DOHH2 (cell line): ENCODE results near the gene MCC.

Experiments
- H3F3A ChIP-seq: fragments of 200-600 bp; sonication (generic), shearing (Covaris generic); 2 replicates; pipeline ENCODE4 v1.6.0; 2016; ENCODE audit warnings: antibody characterized with exemption, mild to moderate bottlenecking; ENCODE audit not compliant: control insufficient read depth, insufficient read depth
- H3K27ac ChIP-seq: fragments of 200-600 bp; sonication (generic); 2 replicates; pipeline ENCODE4 v1.5.1; 2014; ENCODE audit warnings: low read depth, mild to moderate bottlenecking, low read length, moderate library complexity
- H3K27me3 ChIP-seq: fragments of 200-600 bp; sonication (generic); 2 replicates; pipeline ENCODE4 v1.6.1; 2014; ENCODE audit warnings: mild to moderate bottlenecking, low read length, mixed read lengths; ENCODE audit not compliant: control insufficient read depth
- H3K36me3 ChIP-seq: fragments of 200-600 bp; sonication (generic); 2 replicates; pipeline ENCODE4 v1.6.1; 2014; ENCODE audit warnings: mild to moderate bottlenecking, low read length, moderate library complexity, mixed read lengths; ENCODE audit not compliant: control insufficient read depth
- H3K4me1 ChIP-seq: fragments of 200-600 bp; sonication (generic); 2 replicates; pipeline ENCODE4 v1.6.1; 2014; ENCODE audit warnings: mild to moderate bottlenecking, low read length, mixed read lengths; ENCODE audit not compliant: control insufficient read depth
- H3K4me2 ChIP-seq: fragments of 200-600 bp; sonication (generic); 2 replicates; pipeline ENCODE4 v1.6.0; 2014; ENCODE audit warnings: mild to moderate bottlenecking, low read length, moderate library complexity
- H3K4me3 ChIP-seq: fragments of 200-600 bp; sonication (generic); 2 replicates; pipeline ENCODE4 v1.5.1; 2014; ENCODE audit warnings: mild to moderate bottlenecking, low read length, mixed read lengths
- H3K79me2 ChIP-seq: fragments of 200-600 bp; sonication (generic); 2 replicates; pipeline ENCODE4 v1.6.1; 2014; ENCODE audit warnings: mild to moderate bottlenecking, low read length, mixed read lengths; ENCODE audit not compliant: control insufficient read depth
- H3K9me2 ChIP-seq: fragments of 200-600 bp; sonication (generic); replicated peaks from 2 replicates; pipeline ENCODE4 v1.6.1; 2014; ENCODE audit warnings: mild to moderate bottlenecking, low read length, mixed read lengths; ENCODE audit not compliant: control insufficient read depth
- H3K9me3 ChIP-seq: fragments of 200-600 bp; sonication (generic); 2 replicates; pipeline ENCODE4 v1.6.1; 2014; ENCODE audit warnings: antibody characterized with exemption, low read length, mixed read lengths; ENCODE audit not compliant: control insufficient read depth, insufficient read depth
- H4K20me1 ChIP-seq: fragments of 200-600 bp; sonication (generic); 2 replicates; pipeline ENCODE4 v1.6.0; 2014; ENCODE audit warnings: low read depth, mild to moderate bottlenecking, antibody characterized with exemption, low read length, moderate library complexity; ENCODE audit not compliant: control insufficient read depth, insufficient read depth
- CTCF ChIP-seq: fragments of 200-600 bp; sonication (generic); IDR thresholded peaks from one replicate; pipeline ENCODE4 v1.5.1; 2014; ENCODE audit warnings: antibody characterized with exemption, mild to moderate bottlenecking, low read depth, low read length; ENCODE audit not compliant: poor library complexity, severe bottlenecking
- EZH2phosphoT487 ChIP-seq: fragments of 200-600 bp; sonication (generic); IDR thresholded peaks from 2 replicates; pipeline ENCODE4 v1.6.1; 2017; ENCODE audit warnings: borderline replicate concordance, mild to moderate bottlenecking, antibody characterized with exemption, low read length, moderate library complexity, mixed read lengths

MCC gene

GRCh38 chr5:113357696-113358476 lies 130.4 kb downstream of the MCC start:
- Histone ChIP-seq H3K27ac (no peak overlapping the region), H3F3A (no peaks in the 10 kb centered on the region), H3K4me2 (no peak overlapping the region), H3K27me3 (no peaks in the 10 kb centered on the region), H3K9me3 (no peaks in the 10 kb centered on the region), H3K79me2 (no peaks in the 10 kb centered on the region), H3K9me2 (no peaks in the 10 kb centered on the region), H3K4me1 (no peaks in the 10 kb centered on the region), H4K20me1 (no peaks in the 10 kb centered on the region), H3K4me3 (no peak overlapping the region), H3K36me3 (no peaks in the 10 kb centered on the region)
- TF ChIP-seq EZH2phosphoT487: no peak
- TF ChIP-seq CTCF: no peak

DNA sequence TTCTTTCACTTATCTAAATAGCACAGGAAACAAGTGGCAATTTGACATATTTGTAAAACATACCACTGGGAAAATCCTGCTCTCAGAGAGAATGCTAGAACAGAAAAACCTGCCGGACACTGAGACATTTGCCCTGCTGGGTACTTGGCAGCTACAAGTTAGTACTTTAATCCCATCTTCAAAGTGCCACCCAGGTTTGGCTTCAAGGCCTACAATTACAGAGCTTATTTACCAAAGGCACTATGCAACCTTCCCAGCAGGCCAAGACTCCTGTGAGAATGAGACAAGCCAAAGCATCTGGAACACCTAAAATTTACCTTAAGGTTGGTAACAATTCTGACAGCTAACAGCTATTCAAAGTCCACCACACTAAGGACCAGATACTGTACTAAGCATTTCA lies 131.8 kb downstream of the MCC start:
- H3K4me2 ChIP-seq: no peak overlapping the region
- H3K79me2 ChIP-seq: no peaks in the 10 kb centered on the region
- no peaks in the 10 kb centered on the region for H3F3A ChIP-seq
- no peaks in the 10 kb centered on the region for H3K9me3 ChIP-seq
- no peaks in the 10 kb centered on the region for H3K36me3 ChIP-seq
- H3K27ac ChIP-seq: no peak overlapping the region
- TF ChIP-seq EZH2phosphoT487: no peak
- TF ChIP-seq CTCF: no peak
- no peaks in the 10 kb centered on the region for H4K20me1 ChIP-seq
- H3K4me3 ChIP-seq: no peak overlapping the region
- H3K9me2 ChIP-seq: no peaks in the 10 kb centered on the region
- no peaks in the 10 kb centered on the region for H3K4me1 ChIP-seq
- H3K27me3 ChIP-seq: no peaks in the 10 kb centered on the region; the same call in 1 of the 2 replicates

- Histone ChIP-seq H3K4me2 (no peak overlapping the region), H3K9me2 (no peaks in the 10 kb centered on the region), H3F3A (no peaks in the 10 kb centered on the region), H3K79me2 (no peaks in the 10 kb centered on the region), H3K36me3 (no peaks in the 10 kb centered on the region), H3K27ac (no peak overlapping the region), H3K4me1 (no peaks in the 10 kb centered on the region), H3K9me3 (no peaks in the 10 kb centered on the region), H3K27me3 (peaks cover 2% of the 10 kb centered on the region; the same call in 1 of the 2 replicates), H3K4me3 (no peak overlapping the region), H4K20me1 (no peaks in the 10 kb centered on the region)
- TF ChIP-seq EZH2phosphoT487 (no peak), CTCF (no peak)
These were observed 134.2 kb downstream of the MCC start for GRCh38 chr5:113354055-113354454.
